GM10847 (cell line): ENCODE measurements around the gene TRIM68.

ENCODE experiments used
- POLR2A ChIP-seq: IDR thresholded peaks from 2 replicates; pipeline ENCODE4 v1.6.1; 2011; ENCODE audit not compliant: insufficient read length; ENCODE audit errors: extremely low read depth

Gene TRIM68

GRCh38 chr11:4607781-4608666, at the start of gene TRIM68:
TRIM68 (minus strand) TSS chr11:4608231; CDS start chr11:4605504, 2,727 bp downstream.
- peak; percentile 52 for TF ChIP-seq POLR2A

- TF ChIP-seq POLR2A, result no peak
Measured at GRCh38 chr11:4654635-4655369, 46.8 kb upstream of the TRIM68 start.

GRCh38 chr11:4647766-4648165, 39.7 kb upstream of the TRIM68 start:
- TF ChIP-seq POLR2A, result no peak

GRCh38 chr11:4645974-4646373, 37.9 kb upstream of the TRIM68 start:
- TF ChIP-seq POLR2A, result no peak

- no peak for TF ChIP-seq POLR2A
Measured at GRCh38 chr11:4644233-4644632, 36.2 kb upstream of the TRIM68 start.

- TF ChIP-seq POLR2A, result no peak
Measured at GRCh38 chr11:4643682-4644081, 35.7 kb upstream of the TRIM68 start, which contains the start of gene OR51E1. OR51E1 (plus strand) TSS chr11:4643982; CDS start chr11:4652527, 8,545 bp downstream.

- TF ChIP-seq POLR2A, result no peak
Measured at GRCh38 chr11:4643076-4643475, 35.0 kb upstream of the TRIM68 start.

- no peak for TF ChIP-seq POLR2A
Measured at GRCh38 chr11:4642043-4642442, 34.0 kb upstream of the TRIM68 start.

GRCh38 chr11:4641501-4641900, 33.5 kb upstream of the TRIM68 start:
- TF ChIP-seq POLR2A, result no peak

- TF ChIP-seq POLR2A, result no peak
Measured at GRCh38 chr11:4639931-4640330, 31.9 kb upstream of the TRIM68 start.

GRCh38 chr11:4637662-4638047, 29.6 kb upstream of the TRIM68 start:
- TF ChIP-seq POLR2A, result no peak

GRCh38 chr11:4636962-4637661, 29.1 kb upstream of the TRIM68 start, which contains the start of gene OR51D1:
OR51D1 (plus strand) TSS chr11:4637477; CDS start chr11:4639791, 2,314 bp downstream.
- TF ChIP-seq POLR2A, result no peak

- no peak for TF ChIP-seq POLR2A
Measured at GRCh38 chr11:4636136-4636535, 28.1 kb upstream of the TRIM68 start.

GRCh38 chr11:4626207-4627099, 18.4 kb upstream of the TRIM68 start:
- TF ChIP-seq POLR2A, result no peak
